T-helper 2 cell (primary cell): ENCODE results near the gene TMEM123.

Experiments used
- DNase-seq, 5 experiments: peaks; one replicate each; pipeline versions ENCODE4 v3.0.0 to v3.0.0-alpha.2; 2012 to 2022

TMEM123 gene

GRCh38 chr11:102471474-102471873 lies 18.9 kb upstream of the TMEM123 start:
- no peak for DNase-seq

GRCh38 chr11:102470251-102470650 lies 17.7 kb upstream of the TMEM123 start:
- DNase-seq: peak in 3 of 5 experiments; percentile 13 to 68 (median 59)

- DNase-seq: no peak
Measured at GRCh38 chr11:102469196-102469821, 16.7 kb upstream of the TMEM123 start.

- DNase-seq: no peak
Measured at GRCh38 chr11:102468616-102469195, 16.1 kb upstream of the TMEM123 start.

GRCh38 chr11:102467853-102468580 lies 15.5 kb upstream of the TMEM123 start:
- DNase-seq: no peak

- DNase-seq: no peak
Measured at GRCh38 chr11:102467080-102467708, 14.6 kb upstream of the TMEM123 start.

- no peak for DNase-seq
Measured at GRCh38 chr11:102465696-102466095, 13.1 kb upstream of the TMEM123 start.

- DNase-seq: no peak
Measured at GRCh38 chr11:102464859-102465500, 12.4 kb upstream of the TMEM123 start.

GRCh38 chr11:102464037-102464436 lies 11.5 kb upstream of the TMEM123 start:
- DNase-seq: no peak

GRCh38 chr11:102462610-102463009 lies 10.0 kb upstream of the TMEM123 start:
- DNase-seq: no peak

- DNase-seq: no peak
Measured at GRCh38 chr11:102459393-102459792, 6.8 kb upstream of the TMEM123 start.

GRCh38 chr11:102458548-102458947 lies 6.0 kb upstream of the TMEM123 start:
- DNase-seq: no peak

GRCh38 chr11:102457865-102458264 lies 5.3 kb upstream of the TMEM123 start:
- DNase-seq: no peak

- DNase-seq: no peak
Measured at GRCh38 chr11:102457056-102457677, 4.6 kb upstream of the TMEM123 start.

GRCh38 chr11:102456381-102456780 lies 3.8 kb upstream of the TMEM123 start:
- DNase-seq: no peak

GRCh38 chr11:102453921-102454320 lies 1.4 kb upstream of the TMEM123 start:
- no peak for DNase-seq

GRCh38 chr11:102453302-102453695 lies 734 bp upstream of the TMEM123 start:
- DNase-seq: peak in 1 of 5 experiments; percentile 19

GRCh38 chr11:102451681-102452460 lies 694 bp downstream of the TMEM123 start:
- DNase-seq: peak; percentile 45 to 94 (median 58)

GRCh38 chr11:102451041-102451680 lies 1.4 kb downstream of the TMEM123 start:
- DNase-seq: no peak

GRCh38 chr11:102449651-102450570 lies 2.7 kb downstream of the TMEM123 start:
- DNase-seq: no peak
